Measurements from ENCODE around the gene ARHGAP19.

Gene ARHGAP19

DNA sequence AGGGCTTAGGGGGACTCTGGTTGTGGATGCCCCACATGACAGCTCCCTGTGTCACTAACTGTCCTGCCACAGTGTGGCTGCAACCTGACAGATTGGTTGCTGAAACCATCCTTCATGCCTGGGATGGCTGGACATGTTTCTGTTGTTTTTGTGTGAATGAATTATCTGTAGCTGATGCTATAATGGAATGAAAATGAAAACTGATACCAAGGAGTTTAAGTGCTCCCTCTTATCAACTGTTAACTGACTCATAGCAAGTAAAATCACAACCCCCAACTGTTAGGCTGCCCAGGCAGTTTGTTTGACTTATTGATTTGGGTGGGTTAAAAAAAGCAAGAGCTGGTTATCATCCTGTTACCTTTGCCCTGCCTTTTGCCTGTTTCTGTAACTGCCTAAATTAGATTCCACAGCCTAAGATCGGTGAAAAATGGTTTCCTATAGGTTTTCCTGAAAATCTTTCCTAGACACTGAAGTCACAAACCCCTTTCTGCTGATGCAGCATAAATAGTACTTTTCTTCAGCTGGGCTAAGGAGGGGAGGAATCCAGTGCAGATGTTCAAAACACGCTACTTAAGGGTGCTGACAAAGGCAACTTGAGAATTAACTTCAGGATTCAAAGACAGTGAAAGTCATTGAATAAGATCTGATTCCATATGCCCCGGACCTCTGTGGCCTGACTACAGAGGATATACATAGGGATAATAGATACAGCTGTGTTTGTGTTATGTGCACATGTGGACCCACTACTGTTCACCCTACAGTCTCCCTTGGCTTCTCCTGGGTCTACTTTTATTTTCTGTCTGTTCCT, 36.4 kb upstream of the ARHGAP19 start (continued):
- peak; percentile 61; the same call in 1 of the 2 replicates for TF ChIP-seq BCL6B (tag by site-specific recombination; IDR thresholded peaks at IDR 0.05)
- no peak for TF ChIP-seq EGR2 (tag by site-specific recombination; IDR thresholded peaks at IDR 0.05; ENCODE audit: low read depth)
- 0 out of 2 replicates have a peak, but pooled peaks have one; percentile 22 for TF ChIP-seq IKZF3 (tag by site-specific recombination; IDR thresholded peaks at IDR 0.05)
- peak; percentile 74; the same call in 1 of the 2 replicates for TF ChIP-seq ZNF843 (tag by site-specific recombination; IDR thresholded peaks at IDR 0.05)
- TF ChIP-seq, protein P1, sequence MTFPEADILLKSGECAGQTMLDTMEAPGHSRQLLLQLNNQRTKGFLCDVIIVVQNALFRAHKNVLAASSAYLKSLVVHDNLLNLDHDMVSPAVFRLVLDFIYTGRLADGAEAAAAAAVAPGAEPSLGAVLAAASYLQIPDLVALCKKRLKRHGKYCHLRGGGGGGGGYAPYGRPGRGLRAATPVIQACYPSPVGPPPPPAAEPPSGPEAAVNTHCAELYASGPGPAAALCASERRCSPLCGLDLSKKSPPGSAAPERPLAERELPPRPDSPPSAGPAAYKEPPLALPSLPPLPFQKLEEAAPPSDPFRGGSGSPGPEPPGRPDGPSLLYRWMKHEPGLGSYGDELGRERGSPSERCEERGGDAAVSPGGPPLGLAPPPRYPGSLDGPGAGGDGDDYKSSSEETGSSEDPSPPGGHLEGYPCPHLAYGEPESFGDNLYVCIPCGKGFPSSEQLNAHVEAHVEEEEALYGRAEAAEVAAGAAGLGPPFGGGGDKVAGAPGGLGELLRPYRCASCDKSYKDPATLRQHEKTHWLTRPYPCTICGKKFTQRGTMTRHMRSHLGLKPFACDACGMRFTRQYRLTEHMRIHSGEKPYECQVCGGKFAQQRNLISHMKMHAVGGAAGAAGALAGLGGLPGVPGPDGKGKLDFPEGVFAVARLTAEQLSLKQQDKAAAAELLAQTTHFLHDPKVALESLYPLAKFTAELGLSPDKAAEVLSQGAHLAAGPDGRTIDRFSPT (tag by site-specific recombination; IDR thresholded peaks at IDR 0.05) = peak; percentile 52; the same call in 1 of the 2 replicates
- TF ChIP-seq WT1 (tag by site-specific recombination; IDR thresholded peaks at IDR 0.05) = peak; percentile 68
- TF ChIP-seq SP7 (tag by site-specific recombination; IDR thresholded peaks at IDR 0.05) = peak; percentile 34; the same call in 1 of the 2 replicates
- 0 out of 2 replicates have a peak, but pooled peaks have one; percentile 23 for TF ChIP-seq ZNF10 (tag by site-specific recombination; IDR thresholded peaks at IDR 0.05)
- TF ChIP-seq ZNF280C (tag by site-specific recombination; IDR thresholded peaks at IDR 0.05) = no peak
- no peak for TF ChIP-seq ZFP3 (tag by site-specific recombination; IDR thresholded peaks at IDR 0.05; ENCODE audit: low read depth)
- TF ChIP-seq ZIC2 (tag by site-specific recombination; IDR thresholded peaks at IDR 0.05) = peak; percentile 74
- TF ChIP-seq, protein P2, sequence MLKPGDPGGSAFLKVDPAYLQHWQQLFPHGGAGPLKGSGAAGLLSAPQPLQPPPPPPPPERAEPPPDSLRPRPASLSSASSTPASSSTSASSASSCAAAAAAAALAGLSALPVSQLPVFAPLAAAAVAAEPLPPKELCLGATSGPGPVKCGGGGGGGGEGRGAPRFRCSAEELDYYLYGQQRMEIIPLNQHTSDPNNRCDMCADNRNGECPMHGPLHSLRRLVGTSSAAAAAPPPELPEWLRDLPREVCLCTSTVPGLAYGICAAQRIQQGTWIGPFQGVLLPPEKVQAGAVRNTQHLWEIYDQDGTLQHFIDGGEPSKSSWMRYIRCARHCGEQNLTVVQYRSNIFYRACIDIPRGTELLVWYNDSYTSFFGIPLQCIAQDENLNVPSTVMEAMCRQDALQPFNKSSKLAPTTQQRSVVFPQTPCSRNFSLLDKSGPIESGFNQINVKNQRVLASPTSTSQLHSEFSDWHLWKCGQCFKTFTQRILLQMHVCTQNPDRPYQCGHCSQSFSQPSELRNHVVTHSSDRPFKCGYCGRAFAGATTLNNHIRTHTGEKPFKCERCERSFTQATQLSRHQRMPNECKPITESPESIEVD (tag by site-specific recombination; IDR thresholded peaks at IDR 0.05) = peak; percentile 82
- no peak for TF ChIP-seq BCL11A (tag by site-specific recombination; IDR thresholded peaks at IDR 0.05; ENCODE audit: low read depth)
- TF ChIP-seq ZEB2 (tag by site-specific recombination; IDR thresholded peaks at IDR 0.05) = peak; percentile 75
- peak; percentile 96 for TF ChIP-seq FEZF1 (tag by site-specific recombination; IDR thresholded peaks at IDR 0.05)
- TF ChIP-seq ZNF398 (tag by site-specific recombination; IDR thresholded peaks at IDR 0.05) = 0 out of 2 replicates have a peak, but pooled peaks have one; percentile 26
- TF ChIP-seq BCL11B (tag by site-specific recombination; IDR thresholded peaks at IDR 0.05; ENCODE audit: low read depth) = 0 out of 2 replicates have a peak, but pooled peaks have one; percentile 54
- peak; percentile 67 for TF ChIP-seq OSR2 (tag by site-specific recombination; IDR thresholded peaks at IDR 0.05)
- peak; percentile 67 for TF ChIP-seq PRDM1 (tag by site-specific recombination; IDR thresholded peaks at IDR 0.05)
- TF ChIP-seq ZNF24 (tag by site-specific recombination; IDR thresholded peaks at IDR 0.05) = peak; percentile 53; the same call in 1 of the 2 replicates
- TF ChIP-seq KLF10 (tag by site-specific recombination; IDR thresholded peaks at IDR 0.05) = 0 out of 2 replicates have a peak, but pooled peaks have one; percentile 38
- TF ChIP-seq, protein P3, sequence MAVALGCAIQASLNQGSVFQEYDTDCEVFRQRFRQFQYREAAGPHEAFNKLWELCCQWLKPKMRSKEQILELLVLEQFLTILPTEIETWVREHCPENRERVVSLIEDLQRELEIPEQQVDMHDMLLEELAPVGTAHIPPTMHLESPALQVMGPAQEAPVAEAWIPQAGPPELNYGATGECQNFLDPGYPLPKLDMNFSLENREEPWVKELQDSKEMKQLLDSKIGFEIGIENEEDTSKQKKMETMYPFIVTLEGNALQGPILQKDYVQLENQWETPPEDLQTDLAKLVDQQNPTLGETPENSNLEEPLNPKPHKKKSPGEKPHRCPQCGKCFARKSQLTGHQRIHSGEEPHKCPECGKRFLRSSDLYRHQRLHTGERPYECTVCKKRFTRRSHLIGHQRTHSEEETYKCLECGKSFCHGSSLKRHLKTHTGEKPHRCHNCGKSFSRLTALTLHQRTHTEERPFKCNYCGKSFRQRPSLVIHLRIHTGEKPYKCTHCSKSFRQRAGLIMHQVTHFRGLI (tag by site-specific recombination; IDR thresholded peaks at IDR 0.05) = peak; percentile 19; the same call in 1 of the 2 replicates
- no peak for TF ChIP-seq GLI2 (tag by site-specific recombination; IDR thresholded peaks at IDR 0.05; ENCODE audit: borderline replicate concordance, low read depth)
- TF ChIP-seq ZNF629 (tag by site-specific recombination; IDR thresholded peaks at IDR 0.05) = peak; percentile 72
- TF ChIP-seq HOXD13 (CRISPR knock-in tag; IDR thresholded peaks at IDR 0.05; ENCODE audit: borderline replicate concordance) = no peak
